Breast epithelium (tissue), 4 donors: ENCODE data around the gene PATZ1. TPM values are rescaled to one million over a fixed set of nuclear protein-coding genes. Genes with fewer than 3 reads are reported as not detected.

ENCODE experiments used
- DNase-seq, 2 donors: peaks; one replicate each; pipeline ENCODE4 v3.0.0-alpha.2; 2019; ENCODE audit warnings: low spot score in 2 of 2
- H3K27ac ChIP-seq, 2 donors: fragments of 200-600 bp; sonication (generic) in 1 of 2; one replicate each; pipeline ENCODE4 v1.5.1; 2016 to 2019; ENCODE audit warnings: mild to moderate bottlenecking in 1 of 2
- H3K27me3 ChIP-seq, 2 donors: fragments of 200-600 bp; sonication (generic) in 1 of 2; one replicate each; pipeline versions ENCODE4 v1.5.1 to v1.6.0; 2017 to 2019; ENCODE audit warnings: control low read depth in 1 of 2, mild to moderate bottlenecking in 1 of 2
- H3K36me3 ChIP-seq: fragments of 200-600 bp; one replicate; pipeline ENCODE4 v1.5.1; 2019
- H3K4me1 ChIP-seq, 2 donors: fragments of 200-600 bp; sonication (generic); one replicate each; pipeline ENCODE4 v1.5.1; 2016 to 2019; ENCODE audit warnings: control low read depth in 1 of 2
- H3K4me3 ChIP-seq, 3 donors: fragments of 200-600 bp; sonication (generic); 1 replicate in 2 of 3; 2 replicates in 1 of 3; pipeline ENCODE4 v1.5.1; 2016 to 2019; ENCODE audit warnings: mild to moderate bottlenecking in 3 of 3, moderate library complexity in 2 of 3
- H3K9me3 ChIP-seq, 2 donors: fragments of 200-600 bp; sonication (generic) in 1 of 2; one replicate each; pipeline ENCODE4 v1.5.1; 2016 to 2019; ENCODE audit warnings: control low read depth in 1 of 2
- POLR2A ChIP-seq: fragments of 450-650 bp; IDR thresholded peaks from one replicate; pipeline ENCODE4 v1.6.1; 2016; ENCODE audit warnings: antibody characterized with exemption, mild to moderate bottlenecking, moderate library complexity
- POLR2AphosphoS5 ChIP-seq, 3 donors: sonication (generic); formaldehyde crosslinking; IDR thresholded peaks; one replicate each; pipeline ENCODE4 v1.6.1; 2017; ENCODE audit warnings: antibody characterized with exemption in 3 of 3
- intact Hi-C: fragments of 100-400 bp; cut with DNase I; formaldehyde crosslinking; loops from one replicate; pipeline ENCODE4 v1.15.1; 2023; ENCODE audit warnings: low total_unique reads
- total RNA-seq, 3 donors: library from RNA; depleted of rRNA; stranded (reverse); fragments of >200 nt; gene quantifications; one replicate each; pipeline ENCODE4 v1.1.0, GENCODE V29; 2016
- TF ChIP-seq, protein P1 (sequence below), 3 donors: fragments of 450-650 bp; IDR thresholded peaks; one replicate each; pipeline ENCODE4 v1.5.1; 2016 to 2017; ENCODE audit warnings: antibody characterized with exemption in 3 of 3, mild to moderate bottlenecking in 3 of 3, moderate library complexity in 3 of 3

Gene PATZ1
- total RNA-seq, 3 donors from 2014 or later = 15.4 to 49.6 (median 40.6) TPM

DNA sequence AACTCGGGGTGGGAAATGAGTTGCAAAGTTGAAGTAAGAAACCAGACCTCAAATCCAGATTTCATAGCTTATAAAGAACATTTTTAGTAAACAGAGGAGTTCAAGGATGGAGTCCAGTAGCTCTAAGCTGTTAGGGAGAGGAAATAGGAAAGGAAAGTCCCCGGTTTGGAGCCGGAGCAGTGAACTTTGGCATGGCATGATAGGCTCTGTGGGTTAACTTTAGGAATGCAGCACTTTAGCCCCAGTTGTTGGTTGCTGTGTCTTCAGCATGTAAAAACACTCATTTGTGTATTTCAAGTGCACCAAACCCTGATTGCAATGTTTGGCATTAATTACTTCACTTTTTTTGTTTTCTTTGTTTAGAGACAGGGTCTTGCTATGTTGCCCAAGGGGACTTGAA lies 45.2 kb downstream of the PATZ1 start:
- no peak overlapping the region for H3K4me3 ChIP-seq
- intact Hi-C loops = no loop called here
- DNase-seq = no peak

DNA sequence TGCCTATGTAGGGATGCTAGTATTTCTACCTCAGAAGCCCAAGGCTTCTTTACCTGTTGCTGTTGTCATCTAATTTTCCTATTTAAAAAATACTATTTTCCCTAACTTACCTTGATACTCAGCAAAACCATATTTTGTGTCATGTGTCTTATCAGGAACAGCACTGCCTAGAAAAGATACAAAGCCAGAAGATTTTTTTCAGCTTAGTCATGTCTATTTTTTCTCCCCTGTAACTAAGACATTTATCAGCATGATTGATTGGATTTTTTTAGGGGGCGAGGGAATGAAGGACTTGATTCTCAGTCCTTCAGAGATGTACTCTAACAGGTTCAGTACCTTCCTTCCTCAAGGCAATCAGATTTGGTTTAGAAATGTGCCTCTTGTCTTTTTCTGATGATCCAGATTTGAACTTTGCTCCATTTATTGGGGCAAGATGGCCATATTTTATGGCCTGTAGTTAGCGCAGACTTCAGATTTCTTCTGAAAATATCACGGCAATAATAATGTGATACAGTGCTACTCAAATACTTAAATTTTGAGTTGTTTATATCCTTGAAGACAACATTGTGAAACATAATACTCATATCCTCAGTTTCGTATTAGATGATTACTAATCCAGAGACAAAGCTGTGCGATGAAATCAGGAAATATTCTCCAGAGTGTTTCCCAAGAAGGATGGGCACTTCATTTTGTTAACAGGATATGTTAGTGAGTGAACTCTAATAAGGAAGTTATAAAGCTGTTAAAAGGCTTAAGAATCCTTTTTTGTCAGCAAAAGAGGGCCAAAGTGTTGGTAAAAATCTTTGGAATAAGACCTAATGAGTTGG lies 50.1 kb downstream of the PATZ1 start:
- TF ChIP-seq, protein P1, sequence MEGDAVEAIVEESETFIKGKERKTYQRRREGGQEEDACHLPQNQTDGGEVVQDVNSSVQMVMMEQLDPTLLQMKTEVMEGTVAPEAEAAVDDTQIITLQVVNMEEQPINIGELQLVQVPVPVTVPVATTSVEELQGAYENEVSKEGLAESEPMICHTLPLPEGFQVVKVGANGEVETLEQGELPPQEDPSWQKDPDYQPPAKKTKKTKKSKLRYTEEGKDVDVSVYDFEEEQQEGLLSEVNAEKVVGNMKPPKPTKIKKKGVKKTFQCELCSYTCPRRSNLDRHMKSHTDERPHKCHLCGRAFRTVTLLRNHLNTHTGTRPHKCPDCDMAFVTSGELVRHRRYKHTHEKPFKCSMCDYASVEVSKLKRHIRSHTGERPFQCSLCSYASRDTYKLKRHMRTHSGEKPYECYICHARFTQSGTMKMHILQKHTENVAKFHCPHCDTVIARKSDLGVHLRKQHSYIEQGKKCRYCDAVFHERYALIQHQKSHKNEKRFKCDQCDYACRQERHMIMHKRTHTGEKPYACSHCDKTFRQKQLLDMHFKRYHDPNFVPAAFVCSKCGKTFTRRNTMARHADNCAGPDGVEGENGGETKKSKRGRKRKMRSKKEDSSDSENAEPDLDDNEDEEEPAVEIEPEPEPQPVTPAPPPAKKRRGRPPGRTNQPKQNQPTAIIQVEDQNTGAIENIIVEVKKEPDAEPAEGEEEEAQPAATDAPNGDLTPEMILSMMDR (IDR thresholded peaks at IDR 0.05) = no peak
- no peak for TF ChIP-seq POLR2AphosphoS5 (IDR thresholded peaks at IDR 0.05)
- no peak for TF ChIP-seq POLR2A
- no peak overlapping the region for H3K4me3 ChIP-seq
- H3K36me3 ChIP-seq = no peaks in the 10 kb centered on the region
- H3K9me3 ChIP-seq = no peaks in the 10 kb centered on the region
- H3K4me1 ChIP-seq = no peaks in the 10 kb centered on the region
- intact Hi-C loops = no loop called here
- H3K27me3 ChIP-seq = no peaks in the 10 kb centered on the region
- no peak for DNase-seq
- H3K27ac ChIP-seq = peak overlapping the region; percentile 41 to 80

More for the DNA sequence above, 45.2 kb downstream of the PATZ1 start:
- no peaks in the 10 kb centered on the region for H3K9me3 ChIP-seq
- H3K36me3 ChIP-seq = no peaks in the 10 kb centered on the region
- TF ChIP-seq POLR2AphosphoS5 (IDR thresholded peaks at IDR 0.05) (no peak), POLR2A (no peak)
- TF ChIP-seq, protein P1 (IDR thresholded peaks at IDR 0.05) = no peak
- H3K27me3 ChIP-seq = no peaks in the 10 kb centered on the region
- no peak overlapping the region for H3K27ac ChIP-seq
- H3K4me1 ChIP-seq = no peaks in the 10 kb centered on the region

DNA sequence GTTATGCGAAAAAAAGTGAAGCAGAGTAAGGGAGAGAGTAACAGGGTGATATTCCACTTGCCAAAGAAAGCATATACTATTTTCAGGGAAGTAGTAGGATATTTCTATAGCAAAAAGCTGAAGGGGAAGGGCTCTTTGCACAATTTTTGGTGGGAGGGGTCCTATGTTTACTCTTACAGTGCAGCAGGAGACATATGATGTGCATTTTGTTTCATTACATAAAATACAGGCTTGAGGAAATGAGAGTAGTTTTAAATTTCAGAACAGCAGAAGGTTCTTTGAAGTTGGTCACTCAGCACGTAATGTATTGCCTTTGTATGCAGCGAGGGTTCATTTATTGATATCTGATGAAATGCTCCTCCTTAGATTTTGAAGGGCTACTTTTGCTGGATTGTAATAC lies 50.8 kb downstream of the PATZ1 start:
- H3K36me3 ChIP-seq = no peaks in the 10 kb centered on the region
- intact Hi-C loops = no loop called here
- peak overlapping the region; percentile 5 to 41 for H3K27ac ChIP-seq
- no peak for DNase-seq
- no peaks in the 10 kb centered on the region for H3K27me3 ChIP-seq
- no peaks in the 10 kb centered on the region for H3K9me3 ChIP-seq
- H3K4me3 ChIP-seq = no peak overlapping the region
- no peak for TF ChIP-seq POLR2AphosphoS5 (IDR thresholded peaks at IDR 0.05)
- no peak for TF ChIP-seq POLR2A
- TF ChIP-seq, protein P1 (IDR thresholded peaks at IDR 0.05) = no peak
- no peaks in the 10 kb centered on the region for H3K4me1 ChIP-seq

DNA sequence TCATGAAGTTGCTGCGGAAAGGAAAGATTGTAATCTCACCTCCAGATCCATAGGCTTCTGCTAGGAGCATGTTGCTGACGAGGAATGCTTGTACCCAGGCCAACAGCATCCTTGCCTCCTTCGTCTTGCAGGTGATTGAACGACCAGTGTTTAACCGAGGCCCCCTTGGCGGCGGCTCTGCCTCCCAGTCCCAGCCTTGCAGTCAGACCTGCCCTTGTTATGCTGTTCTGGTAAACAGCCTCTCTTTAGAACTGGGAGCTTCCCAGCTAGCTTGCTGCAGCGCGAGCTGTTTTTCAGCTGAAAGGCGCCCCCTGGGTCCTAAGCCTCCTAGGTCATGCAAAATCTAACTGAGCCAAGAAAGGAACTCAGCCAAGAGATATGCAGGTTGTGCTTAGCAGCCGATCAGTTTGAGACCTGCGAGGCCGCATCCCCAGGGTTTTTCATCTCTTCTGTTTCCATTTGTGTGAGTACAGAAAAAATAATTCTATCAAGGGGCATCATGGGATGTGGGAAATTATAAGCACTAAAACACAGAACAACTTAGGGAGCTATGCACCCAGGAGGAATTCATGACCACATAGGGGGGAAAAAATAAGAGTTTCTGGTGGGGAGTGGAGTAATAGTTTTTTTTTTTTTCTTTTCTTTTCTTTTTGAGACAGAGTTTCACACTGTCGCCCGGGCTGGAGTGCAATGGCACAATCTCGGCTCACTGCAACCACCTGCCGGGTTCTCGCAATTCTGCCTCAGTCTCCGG lies 53.7 kb downstream of the PATZ1 start, which contains the start of gene PIK3IP1:
TSS of gene PIK3IP1 (minus strand) at position 253 of the 754 bp plus-strand sequence. CDS start at position 109, 144 bp downstream.
- TF ChIP-seq POLR2AphosphoS5 (IDR thresholded peaks at IDR 0.05) (peak; percentile 74 to 95 (median 89)), POLR2A (peak; percentile 74)
- TF ChIP-seq, protein P1 (IDR thresholded peaks at IDR 0.05) = peak; percentile 31 to 61 (median 57)
- peak within 1 kb of the TSS; percentile 94 to 98 for H3K27ac ChIP-seq
- no peaks in the 10 kb centered on the region for H3K36me3 ChIP-seq
- H3K27me3 ChIP-seq = no peaks in the 10 kb centered on the region
- peak within 1 kb of the TSS; percentile 75 to 93 (median 85) for H3K4me3 ChIP-seq
- peak; percentile 83 to 86 for DNase-seq
- intact Hi-C loops = no loop called here
- H3K9me3 ChIP-seq = no peaks in the 10 kb centered on the region
- H3K4me1 ChIP-seq = peaks cover 6 to 15% of the 10 kb centered on the region in 2 donors
